Adrenal gland (tissue), 5 donors: Measurements from ENCODE around the gene CLSTN1.

Experiments
- POLR2A ChIP-seq, 2 donors: fragments of 450-650 bp; IDR thresholded peaks; one replicate each; pipeline ENCODE4 v1.6.1; 2017; ENCODE audit warnings: antibody characterized with exemption in 2 of 2, mild to moderate bottlenecking in 2 of 2, moderate library complexity in 1 of 2
- TF ChIP-seq, protein P1 (sequence below), 6 experiments: fragments of 450-650 bp in 4 of 6; fragments of 200-600 bp in 2 of 6; sonication (generic) in 1 of 6; IDR thresholded peaks; 1 replicate in 5 of 6; 2 replicates in 1 of 6; pipeline versions ENCODE4 v1.5.1 to v1.8.0; 2016 to 2021; ENCODE audit warnings: antibody characterized with exemption in 6 of 6, mild to moderate bottlenecking in 2 of 6, moderate library complexity in 1 of 6
- donor health status: DM: no; HTN: no; CAD: no.

DNA sequence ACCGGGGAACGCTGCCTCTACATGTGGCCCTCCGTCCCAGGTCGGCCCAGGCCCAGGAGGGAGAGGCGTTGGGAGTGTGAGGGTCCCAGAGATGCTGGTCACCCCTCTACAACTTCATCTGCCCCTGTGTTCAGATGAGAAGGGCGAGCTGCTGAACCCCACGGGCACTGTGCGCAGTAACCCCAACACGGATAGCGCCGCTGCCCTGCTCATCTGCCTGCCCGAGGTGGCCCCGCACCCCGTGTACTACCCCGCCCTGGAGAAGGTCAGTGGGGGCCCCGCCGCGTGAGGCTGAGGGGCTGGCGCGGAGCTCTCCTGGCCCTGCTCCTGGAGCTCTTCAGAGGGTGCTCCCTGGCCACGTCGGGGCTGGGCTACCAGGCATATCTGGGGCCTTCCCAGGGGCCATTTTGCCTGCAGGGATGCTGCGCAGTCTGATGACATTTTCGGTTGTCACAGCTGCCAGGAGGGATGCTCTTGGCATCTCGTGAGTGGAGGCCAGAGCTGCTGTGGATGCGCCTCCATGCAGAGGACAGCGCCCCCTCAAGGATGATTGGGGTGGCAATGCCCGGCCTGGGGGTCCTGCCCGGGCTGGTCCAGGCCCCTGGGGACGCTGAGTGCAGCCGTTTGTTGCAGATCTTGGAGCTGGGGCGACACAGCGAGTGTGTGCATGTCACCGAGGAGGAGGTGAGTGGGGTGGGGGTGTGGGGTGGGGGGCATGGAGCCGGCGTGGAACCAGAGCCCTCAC is 103.6 kb downstream of the CLSTN1 start:
- TF ChIP-seq POLR2A (IDR thresholded peaks at IDR 0.05): no peak
- TF ChIP-seq, protein P1, sequence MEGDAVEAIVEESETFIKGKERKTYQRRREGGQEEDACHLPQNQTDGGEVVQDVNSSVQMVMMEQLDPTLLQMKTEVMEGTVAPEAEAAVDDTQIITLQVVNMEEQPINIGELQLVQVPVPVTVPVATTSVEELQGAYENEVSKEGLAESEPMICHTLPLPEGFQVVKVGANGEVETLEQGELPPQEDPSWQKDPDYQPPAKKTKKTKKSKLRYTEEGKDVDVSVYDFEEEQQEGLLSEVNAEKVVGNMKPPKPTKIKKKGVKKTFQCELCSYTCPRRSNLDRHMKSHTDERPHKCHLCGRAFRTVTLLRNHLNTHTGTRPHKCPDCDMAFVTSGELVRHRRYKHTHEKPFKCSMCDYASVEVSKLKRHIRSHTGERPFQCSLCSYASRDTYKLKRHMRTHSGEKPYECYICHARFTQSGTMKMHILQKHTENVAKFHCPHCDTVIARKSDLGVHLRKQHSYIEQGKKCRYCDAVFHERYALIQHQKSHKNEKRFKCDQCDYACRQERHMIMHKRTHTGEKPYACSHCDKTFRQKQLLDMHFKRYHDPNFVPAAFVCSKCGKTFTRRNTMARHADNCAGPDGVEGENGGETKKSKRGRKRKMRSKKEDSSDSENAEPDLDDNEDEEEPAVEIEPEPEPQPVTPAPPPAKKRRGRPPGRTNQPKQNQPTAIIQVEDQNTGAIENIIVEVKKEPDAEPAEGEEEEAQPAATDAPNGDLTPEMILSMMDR (IDR thresholded peaks at IDR 0.05): no peak
